AG10803 (cell line): ENCODE data around the gene ZNF519.
A peak's percentile ranks its signal among the peaks of the same experiment; 100 is the strongest.
"Not testable (repeated sequence)": the region's sequence is repeated elsewhere in the genome, so short reads cannot be mapped to it uniquely, and the experiment has no call there.

ENCODE experiments used
- DNase-seq: peaks from one replicate; pipeline ENCODE4 v3.0.0; 2010; ENCODE audit warnings: low read depth
- H3K4me3 ChIP-seq: 2 replicates; pipeline ENCODE4 v1.5.1; 2011; ENCODE audit warnings: mild to moderate bottlenecking, low read length, control low read depth
- CTCF ChIP-seq: conservative IDR thresholded peaks from 2 replicates; pipeline ENCODE4 v1.5.1; 2011; ENCODE audit warnings: mild to moderate bottlenecking, low read length, control low read depth, inconsistent platforms

The ZNF519 gene

DNA sequence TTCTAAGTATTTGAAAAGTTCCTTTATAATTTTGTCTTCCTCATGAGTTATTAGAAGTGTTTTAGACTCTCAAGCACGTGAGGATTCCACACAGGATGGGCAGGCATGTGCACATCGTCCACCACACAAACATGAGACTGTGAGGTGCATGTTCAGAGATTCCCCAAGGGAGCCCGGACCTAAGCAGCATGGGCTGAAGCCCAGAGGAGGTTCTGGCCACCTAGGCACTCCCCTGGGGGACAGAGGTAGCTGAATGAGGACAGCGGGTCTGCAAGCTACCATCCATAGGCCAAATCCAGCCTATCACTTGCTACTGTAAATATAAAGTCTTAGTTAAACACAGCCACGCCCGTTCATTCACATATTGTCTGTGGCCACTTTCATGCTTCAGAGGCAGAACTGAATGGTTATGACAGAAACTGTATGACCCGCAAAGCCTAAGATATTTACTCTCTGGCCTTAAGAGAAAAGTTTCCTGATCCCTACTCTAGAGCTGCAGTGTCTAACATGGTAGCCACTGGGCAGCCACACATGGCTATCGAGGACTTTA, 19.4 kb upstream of the ZNF519 start:
- H3K4me3 ChIP-seq, DNase-seq: not testable (repeated sequence)

DNA sequence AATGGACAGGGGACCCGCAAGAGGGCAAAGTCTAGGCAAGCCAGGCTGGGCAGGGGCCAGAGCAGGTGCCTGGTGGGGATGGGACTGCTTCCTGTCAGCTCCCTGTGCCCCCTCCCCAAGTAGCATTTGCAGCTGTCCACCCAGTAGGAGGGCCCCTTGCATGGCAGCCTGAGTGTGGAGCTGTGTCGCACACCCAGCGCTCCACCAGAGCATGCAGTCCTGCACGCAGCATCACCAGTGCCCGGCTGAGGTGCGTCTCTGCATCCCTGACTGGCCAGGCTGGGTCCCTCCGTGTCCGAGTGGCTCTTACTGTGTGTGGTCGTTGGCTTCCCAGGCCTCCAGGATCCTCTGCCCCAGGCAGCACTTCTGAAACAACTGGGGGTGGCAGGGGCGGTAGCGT, 18.5 kb upstream of the ZNF519 start:
- H3K4me3 ChIP-seq, DNase-seq: not testable (repeated sequence)

- not testable (repeated sequence) for DNase-seq, H3K4me3 ChIP-seq
Measured at GRCh38 chr18:14149916-14150420, 17.7 kb upstream of the ZNF519 start.

- not testable (repeated sequence) for H3K4me3 ChIP-seq, DNase-seq
Measured at GRCh38 chr18:14149121-14149850, 17.1 kb upstream of the ZNF519 start.

GRCh38 chr18:14147935-14148865, 16.0 kb upstream of the ZNF519 start:
- not testable (repeated sequence) for DNase-seq

DNA sequence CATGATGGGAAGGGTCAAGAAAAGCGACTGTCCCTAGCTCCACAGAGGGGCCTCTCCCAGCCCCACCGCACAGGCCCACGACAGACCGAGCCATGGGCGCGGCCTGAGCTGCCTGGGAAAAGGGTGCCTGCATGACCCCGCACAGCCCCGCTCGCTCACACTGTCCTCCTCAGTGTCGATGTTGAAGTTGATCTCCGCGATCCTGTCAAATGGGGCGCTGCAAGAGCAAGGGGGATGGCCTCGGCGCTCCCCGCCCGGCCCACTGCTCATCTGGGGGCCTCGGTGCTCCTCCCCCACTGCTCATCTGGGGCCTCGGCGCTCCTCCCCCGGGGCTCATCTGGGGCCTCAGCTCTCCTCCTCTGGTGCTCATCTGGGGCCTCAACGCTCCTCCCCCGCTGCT, 14.5 kb upstream of the ZNF519 start:
- DNase-seq, H3K4me3 ChIP-seq: not testable (repeated sequence)

More at GRCh38 chr18:14147935-14148865, 16.0 kb upstream of the ZNF519 start:
- not testable (repeated sequence) for H3K4me3 ChIP-seq

DNA sequence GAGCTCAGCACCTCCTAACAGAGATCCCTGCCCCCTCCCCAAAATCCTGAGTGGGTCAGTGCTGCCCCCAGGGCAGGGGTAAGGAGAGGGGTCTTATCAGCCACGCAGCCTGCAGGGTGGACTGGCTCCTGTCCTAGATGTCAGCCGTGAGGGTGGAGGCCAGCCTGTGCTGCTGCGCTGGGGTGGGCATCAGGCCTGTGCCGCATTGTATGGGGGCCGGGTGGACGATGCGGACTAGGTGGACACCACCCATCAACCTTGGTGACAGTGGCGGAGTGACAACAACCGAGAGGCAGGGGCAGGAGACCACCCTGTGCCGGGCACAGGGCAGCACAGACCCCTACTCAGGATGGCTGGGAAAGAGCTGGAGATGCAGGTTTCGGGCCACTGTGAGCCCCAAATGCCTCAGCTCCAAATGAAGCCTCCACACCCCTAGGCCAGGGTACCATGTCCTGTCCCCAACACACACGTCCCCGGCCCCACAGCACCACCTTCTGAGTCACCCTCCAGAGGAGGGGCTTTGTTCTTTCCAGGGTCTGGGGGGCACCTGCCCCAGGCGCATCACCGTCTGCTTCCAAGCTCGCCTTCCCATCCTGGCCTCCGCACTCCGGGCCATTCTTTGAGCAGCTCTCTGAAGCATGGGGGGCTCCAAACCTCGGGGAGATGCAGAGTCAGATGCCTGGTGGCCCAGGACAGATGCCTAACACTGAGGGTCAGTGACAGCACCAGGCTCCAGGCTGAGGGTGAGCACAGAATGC, 13.5 kb upstream of the ZNF519 start:
- not testable (repeated sequence) for DNase-seq, H3K4me3 ChIP-seq

- not testable (repeated sequence) for DNase-seq, H3K4me3 ChIP-seq
Measured at GRCh38 chr18:14145021-14145420, 12.8 kb upstream of the ZNF519 start.

DNA sequence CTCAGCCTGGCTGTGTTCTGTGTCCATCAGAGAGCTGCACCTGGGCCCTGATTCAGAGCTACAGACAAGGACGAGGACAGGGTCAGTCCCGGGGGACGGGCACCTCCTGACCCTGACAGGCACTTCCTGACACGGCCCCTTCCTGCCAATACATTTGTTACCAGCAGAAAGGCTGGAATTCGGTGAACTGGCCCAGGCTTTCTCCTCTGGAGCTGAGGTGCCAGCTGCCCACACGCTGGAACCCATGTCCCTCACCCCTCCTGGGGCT, 12.3 kb upstream of the ZNF519 start:
- DNase-seq, result no peak
- no peak for TF ChIP-seq CTCF
- no peak overlapping the region for H3K4me3 ChIP-seq

DNA sequence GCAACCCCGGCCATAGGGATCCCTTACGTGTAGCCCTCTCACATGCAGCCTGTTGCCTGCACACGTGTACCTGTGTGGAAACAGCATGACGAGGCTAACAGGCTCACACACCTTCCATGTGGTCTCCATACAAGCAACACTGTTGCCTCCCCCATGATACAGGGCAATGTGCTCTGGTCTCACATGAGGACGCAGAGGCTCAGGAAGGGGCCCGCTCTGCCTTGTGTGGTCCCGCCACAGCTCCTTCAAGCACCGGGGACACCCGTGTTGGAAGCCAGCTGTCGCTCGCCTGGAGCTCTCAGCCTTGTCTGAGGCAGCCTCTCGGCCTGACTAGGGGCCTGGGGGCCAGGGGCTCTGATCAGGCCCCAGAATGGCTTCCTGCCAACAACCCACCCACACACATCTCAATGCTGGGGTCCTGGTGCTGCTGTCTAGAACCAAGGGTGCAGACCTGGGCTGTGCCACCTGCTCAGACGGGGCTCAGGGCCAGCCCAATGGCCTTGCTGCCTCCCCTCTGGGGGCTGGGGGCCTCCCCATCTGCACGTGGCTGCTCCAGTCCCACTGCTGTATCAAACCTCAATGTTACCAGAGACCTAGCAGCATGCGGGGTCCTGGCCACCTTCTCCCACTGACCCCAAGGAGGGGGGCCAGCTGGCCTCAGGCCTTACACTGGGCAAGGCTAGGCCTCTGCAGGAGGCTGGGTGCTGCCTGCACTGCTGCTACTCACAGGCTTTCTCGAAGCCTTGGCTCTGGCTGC, 11.8 kb upstream of the ZNF519 start:
- not testable (repeated sequence) for DNase-seq

GRCh38 chr18:14143396-14143795, 11.2 kb upstream of the ZNF519 start:
- H3K4me3 ChIP-seq, DNase-seq: not testable (repeated sequence)

More for the DNA sequence above, 11.8 kb upstream of the ZNF519 start:
- not testable (repeated sequence) for H3K4me3 ChIP-seq

DNA sequence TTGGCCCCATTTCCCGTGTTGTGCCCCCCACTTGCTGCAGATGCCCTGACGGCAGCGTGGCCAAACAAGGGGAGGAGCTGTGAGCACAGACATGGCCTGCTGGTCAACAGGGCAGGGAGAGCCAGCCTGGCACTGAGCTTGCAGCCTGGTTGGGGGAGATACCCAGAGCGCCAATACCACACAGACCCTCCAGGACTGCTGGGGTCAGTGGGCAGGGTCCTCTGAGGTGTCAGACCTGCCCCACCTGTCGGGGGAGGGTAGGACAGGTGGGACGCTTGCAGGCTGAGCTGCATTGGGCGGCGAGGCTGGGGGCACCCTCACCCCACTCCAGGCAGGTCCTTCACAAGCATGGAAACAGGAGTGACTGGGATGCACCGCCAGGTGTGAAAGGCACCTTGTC, 9.9 kb upstream of the ZNF519 start:
- DNase-seq, H3K4me3 ChIP-seq: not testable (repeated sequence)

- not testable (repeated sequence) for DNase-seq, H3K4me3 ChIP-seq
Measured at GRCh38 chr18:14139583-14139982, 7.3 kb upstream of the ZNF519 start.

DNA sequence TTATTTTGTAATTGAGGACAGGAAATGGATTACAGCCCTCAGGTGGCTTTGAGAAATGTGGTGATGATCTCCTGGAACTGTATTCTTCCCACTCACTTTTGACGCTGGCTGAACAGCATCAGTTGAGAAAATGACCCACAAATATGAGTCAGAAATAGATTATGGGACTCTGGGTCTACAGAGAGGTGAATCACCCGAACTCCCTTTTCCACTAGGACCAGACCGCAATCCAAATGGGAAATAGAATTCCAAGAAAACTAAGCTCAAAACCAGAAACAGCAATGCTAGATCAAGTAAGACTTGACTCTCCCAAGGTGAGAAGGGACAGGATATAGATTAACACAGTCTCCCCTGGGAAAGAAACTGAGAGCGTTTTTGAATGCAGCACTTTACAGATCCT, 5.7 kb upstream of the ZNF519 start:
- not testable (repeated sequence) for DNase-seq, H3K4me3 ChIP-seq

- peak overlapping the region; percentile 75 for H3K4me3 ChIP-seq
- DNase-seq, result not testable (repeated sequence)
Measured at GRCh38 chr18:14131696-14132270, 452 bp downstream of the ZNF519 start.

DNA sequence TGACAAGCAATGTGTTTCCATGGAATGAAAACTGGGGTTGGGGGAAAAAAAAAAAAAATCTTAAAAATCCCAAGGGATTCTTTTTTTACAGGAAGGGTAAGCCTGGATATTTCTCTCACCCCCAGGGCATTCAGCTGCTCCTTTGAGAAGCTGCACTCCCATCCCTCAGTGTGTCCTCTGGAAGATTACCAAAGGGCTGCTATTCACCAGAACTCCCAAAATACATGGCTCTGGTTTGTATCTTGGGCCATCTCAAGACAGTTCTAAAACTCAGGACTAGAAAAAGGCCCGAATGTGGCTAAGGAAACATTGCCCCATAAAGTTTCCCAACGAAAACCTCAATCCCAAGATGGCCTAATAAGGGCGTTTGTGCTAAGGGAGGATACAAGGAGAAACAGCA, 1.4 kb downstream of the ZNF519 start:
- DNase-seq, H3K4me3 ChIP-seq: not testable (repeated sequence)
